CD14-positive monocyte (primary cell): ENCODE measurements around the gene CCDC182. TPM values are rescaled to one million over a fixed set of nuclear protein-coding genes. Genes with fewer than 3 reads are reported as not detected.

Experiments used
- DNase-seq, 3 donors: peaks; one replicate each; pipeline ENCODE4 v3.0.0-alpha.2; 2011 to 2022
- H2AFZ ChIP-seq: 2 replicates; pipeline ENCODE4 v1.6.0; 2012; ENCODE audit warnings: mild to moderate bottlenecking, low read depth, low read length, inconsistent platforms; ENCODE audit not compliant: insufficient read depth, poor library complexity, severe bottlenecking
- H3K27ac ChIP-seq, 2 donors: 1 replicate in 1 of 2; 2 replicates in 1 of 2; pipeline ENCODE4 v1.5.1; 2012 to 2013; ENCODE audit warnings: low read length in 2 of 2, control low read depth in 1 of 2, inconsistent platforms in 1 of 2, low read depth in 1 of 2, mild to moderate bottlenecking in 1 of 2
- H3K27me3 ChIP-seq, 2 donors: one replicate each; pipeline versions ENCODE4 v1.6.0 to v1.6.1; 2011 to 2013; ENCODE audit warnings: low read length in 2 of 2; ENCODE audit not compliant: control insufficient read depth in 2 of 2, insufficient read depth in 2 of 2
- H3K36me3 ChIP-seq, 2 donors: replicated peaks in 1 of 2; 1 replicate in 1 of 2; 2 replicates in 1 of 2; pipeline versions ENCODE4 v1.5.1 to v1.6.1; 2012 to 2013; ENCODE audit warnings: low read length in 2 of 2, control low read depth in 1 of 2, inconsistent platforms in 1 of 2, mild to moderate bottlenecking in 1 of 2; ENCODE audit not compliant: insufficient read depth in 2 of 2, control insufficient read depth in 1 of 2
- H3K4me1 ChIP-seq, 2 donors: 1 replicate in 1 of 2; 2 replicates in 1 of 2; pipeline versions ENCODE4 v1.5.1 to v1.6.1; 2012 to 2013; ENCODE audit warnings: low read length in 2 of 2, control low read depth in 1 of 2, inconsistent platforms in 1 of 2, mild to moderate bottlenecking in 1 of 2, moderate library complexity in 1 of 2; ENCODE audit not compliant: insufficient read depth in 2 of 2, control insufficient read depth in 1 of 2
- H3K4me2 ChIP-seq: replicated peaks from 2 replicates; pipeline ENCODE3; 2012; ENCODE audit warnings: low read length, moderate library complexity, mild to moderate bottlenecking; ENCODE audit not compliant: poor library complexity, severe bottlenecking; ENCODE audit errors: extremely low read depth
- H3K4me3 ChIP-seq, 3 experiments: fragments of 200-600 bp in 1 of 3; sonication (generic) in 1 of 3; replicated peaks in 1 of 3; 1 replicate in 2 of 3; 2 replicates in 1 of 3; pipeline ENCODE4 v1.5.1; 2011 to 2013; ENCODE audit warnings: low read length in 3 of 3, mild to moderate bottlenecking in 3 of 3, control low read depth in 2 of 3, low read depth in 2 of 3, inconsistent platforms in 1 of 3, moderate library complexity in 1 of 3
- H3K79me2 ChIP-seq: 2 replicates; pipeline ENCODE4 v1.6.0; 2012; ENCODE audit warnings: mild to moderate bottlenecking, control low read depth, inconsistent platforms, low read length, moderate library complexity; ENCODE audit not compliant: insufficient read depth
- H3K9ac ChIP-seq: 2 replicates; pipeline ENCODE4 v1.6.0; 2017; ENCODE audit warnings: low read length, mild to moderate bottlenecking; ENCODE audit not compliant: insufficient read depth, poor library complexity, severe bottlenecking
- H3K9me3 ChIP-seq, 2 donors: replicated peaks in 1 of 2; 1 replicate in 1 of 2; 2 replicates in 1 of 2; pipeline versions ENCODE4 v1.5.1 to v1.6.1; 2012 to 2013; ENCODE audit warnings: low read length in 2 of 2, control low read depth in 1 of 2; ENCODE audit not compliant: control insufficient read depth in 1 of 2, insufficient read depth in 1 of 2
- H4K20me1 ChIP-seq: 2 replicates; pipeline ENCODE4 v1.6.0; 2012; ENCODE audit warnings: mild to moderate bottlenecking, low read length, control low read depth, moderate library complexity; ENCODE audit not compliant: insufficient read depth
- H3K27ac Mint-ChIP-seq, 7 donors: one replicate each; pipeline ENCODE4 v1.8.0; 2020; ENCODE audit warnings: mild to moderate bottlenecking in 7 of 7, mixed read lengths in 7 of 7, moderate library complexity in 6 of 7, inconsistent platforms in 2 of 7
- H3K27me3 Mint-ChIP-seq, 3 donors: one replicate each; pipeline ENCODE4 v1.8.0; 2021 to 2022; ENCODE audit warnings: low read depth in 3 of 3, mild to moderate bottlenecking in 3 of 3, mixed read lengths in 3 of 3, moderate library complexity in 3 of 3, inconsistent platforms in 1 of 3
- H3K36me3 Mint-ChIP-seq, 2 donors: one replicate each; pipeline ENCODE4 v1.8.0; 2020; ENCODE audit warnings: mixed read lengths in 2 of 2, inconsistent platforms in 1 of 2, mild to moderate bottlenecking in 1 of 2
- H3K4me1 Mint-ChIP-seq: one replicate; pipeline ENCODE4 v1.8.0; 2020; ENCODE audit warnings: mild to moderate bottlenecking, mixed read lengths
- H3K4me3 Mint-ChIP-seq, 2 donors: one replicate each; pipeline ENCODE4 v1.8.0; 2020; ENCODE audit warnings: mild to moderate bottlenecking in 2 of 2, mixed read lengths in 2 of 2, moderate library complexity in 1 of 2
- H3K9me3 Mint-ChIP-seq, 7 donors: one replicate each; pipeline ENCODE4 v1.8.0; 2020 to 2022; ENCODE audit warnings: mixed read lengths in 7 of 7, mild to moderate bottlenecking in 6 of 7, moderate library complexity in 6 of 7, inconsistent platforms in 2 of 7
- WGBS: methylation state at CpG from one replicate; pipeline ENCODE4 v1.1.5; 2013; ENCODE audit warnings: missing lambda C conversion rate; ENCODE audit not compliant: insufficient coverage; 5-methylcytosine and 5-hydroxymethylcytosine counted together
- intact Hi-C, 2 donors: fragments of 100-400 bp; cut with micrococcal nuclease; formaldehyde crosslinking; loops; one replicate each; pipeline versions ENCODE4 v1.15.0 to v1.15.1; 2023
- polyA plus RNA-seq, 3 donors: library from polyadenylated mRNA; depleted of rRNA in 1 of 3; unstranded in 2 of 3; stranded (reverse) in 1 of 3; fragments of 300-500 nt in 2 of 3; fragments of >200 nt in 1 of 3; fragmentation: Illumina TruSeq in 2 of 3; gene quantifications; 1 replicate in 2 of 3; 2 replicates in 1 of 3; pipeline ENCODE4 v1.2.3, GENCODE V29; 2012 to 2021
- TF ChIP-seq, protein P1 (sequence below): fragments of 200-600 bp; IDR thresholded peaks from one replicate; pipeline ENCODE4 v1.8.0; 2022; ENCODE audit warnings: antibody characterized with exemption, mild to moderate bottlenecking

CCDC182 gene
- polyA plus RNA-seq, 3 donors = not detected

DNA sequence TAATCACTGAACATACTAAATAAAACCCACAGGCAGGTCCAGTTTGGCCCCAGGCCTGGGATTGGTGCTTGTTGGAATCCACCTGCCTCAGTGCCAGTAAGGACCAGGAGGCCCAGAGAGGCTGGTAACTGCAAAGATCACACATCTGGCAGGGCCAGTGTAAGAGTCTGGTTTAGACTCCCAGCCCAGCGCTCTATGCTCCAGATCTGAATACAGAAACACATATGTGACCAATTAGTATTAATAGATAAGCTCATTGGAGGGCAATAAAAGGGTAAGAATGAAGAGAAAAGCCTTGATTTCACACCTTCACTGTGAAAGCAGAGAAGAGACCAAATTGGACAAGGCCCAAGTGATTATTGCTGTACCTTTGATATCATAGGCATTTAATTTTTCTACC lies 13.6 kb upstream of the CCDC182 start:
- TF ChIP-seq, protein P1, sequence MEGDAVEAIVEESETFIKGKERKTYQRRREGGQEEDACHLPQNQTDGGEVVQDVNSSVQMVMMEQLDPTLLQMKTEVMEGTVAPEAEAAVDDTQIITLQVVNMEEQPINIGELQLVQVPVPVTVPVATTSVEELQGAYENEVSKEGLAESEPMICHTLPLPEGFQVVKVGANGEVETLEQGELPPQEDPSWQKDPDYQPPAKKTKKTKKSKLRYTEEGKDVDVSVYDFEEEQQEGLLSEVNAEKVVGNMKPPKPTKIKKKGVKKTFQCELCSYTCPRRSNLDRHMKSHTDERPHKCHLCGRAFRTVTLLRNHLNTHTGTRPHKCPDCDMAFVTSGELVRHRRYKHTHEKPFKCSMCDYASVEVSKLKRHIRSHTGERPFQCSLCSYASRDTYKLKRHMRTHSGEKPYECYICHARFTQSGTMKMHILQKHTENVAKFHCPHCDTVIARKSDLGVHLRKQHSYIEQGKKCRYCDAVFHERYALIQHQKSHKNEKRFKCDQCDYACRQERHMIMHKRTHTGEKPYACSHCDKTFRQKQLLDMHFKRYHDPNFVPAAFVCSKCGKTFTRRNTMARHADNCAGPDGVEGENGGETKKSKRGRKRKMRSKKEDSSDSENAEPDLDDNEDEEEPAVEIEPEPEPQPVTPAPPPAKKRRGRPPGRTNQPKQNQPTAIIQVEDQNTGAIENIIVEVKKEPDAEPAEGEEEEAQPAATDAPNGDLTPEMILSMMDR = no peak
- Histone ChIP-seq H3K36me3 (no peaks in the 10 kb centered on the region), H2AFZ (no peak overlapping the region), H3K4me3 (no peak overlapping the region), H3K27me3 (no peaks in the 10 kb centered on the region), H3K79me2 (no peaks in the 10 kb centered on the region), H3K9ac (no peak overlapping the region), H3K4me2 (no peak overlapping the region), H3K27ac (no peak overlapping the region), H3K9me3 (no peaks in the 10 kb centered on the region), H4K20me1 (no peaks in the 10 kb centered on the region), H3K4me1 (no peaks in the 10 kb centered on the region)
- DNase-seq = no peak
- Mint-ChIP-seq H3K9me3 (no peaks in the 10 kb centered on the region), H3K4me1 (no peaks in the 10 kb centered on the region), H3K36me3 (no peaks in the 10 kb centered on the region), H3K4me3 (no peak overlapping the region), H3K27me3 (peaks cover 2 to 9% (median 4%) of the 10 kb centered on the region in 3 donors), H3K27ac (no peak overlapping the region)
- no CpG with 5 or more reads among the region's 1 CpG for WGBS
- intact Hi-C loops = no loop called here

DNA sequence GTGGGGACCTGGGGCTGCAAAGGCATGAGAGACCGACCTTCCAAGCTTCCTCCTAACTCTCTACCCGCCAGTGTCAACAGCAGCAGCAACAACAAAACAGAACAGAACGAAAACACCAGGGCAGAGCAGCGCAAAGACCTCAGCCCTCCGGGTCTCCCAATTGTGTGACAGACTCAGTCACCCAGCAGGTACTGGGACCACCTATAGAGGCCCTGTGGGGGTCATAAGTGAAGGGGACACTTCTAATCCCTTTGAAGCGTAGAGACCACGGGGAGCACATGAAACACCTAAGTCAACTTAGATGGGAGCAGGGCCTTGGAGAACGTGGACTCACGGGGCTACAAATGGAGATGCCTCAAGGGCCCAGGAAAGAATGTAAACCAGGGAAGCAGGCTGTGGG lies 12.6 kb upstream of the CCDC182 start:
- Histone ChIP-seq H3K4me2 (no peak overlapping the region), H3K4me1 (no peaks in the 10 kb centered on the region), H3K9ac (no peak overlapping the region), H3K9me3 (no peaks in the 10 kb centered on the region), H3K4me3 (no peak overlapping the region), H3K27ac (no peak overlapping the region), H3K79me2 (no peaks in the 10 kb centered on the region), H3K27me3 (no peaks in the 10 kb centered on the region), H4K20me1 (no peaks in the 10 kb centered on the region), H3K36me3 (no peaks in the 10 kb centered on the region), H2AFZ (no peak overlapping the region)
- Mint-ChIP-seq H3K4me1 (no peaks in the 10 kb centered on the region), H3K4me3 (no peak overlapping the region), H3K27me3 (peaks cover 2 to 9% (median 4%) of the 10 kb centered on the region in 3 donors), H3K36me3 (no peaks in the 10 kb centered on the region), H3K27ac (no peak overlapping the region), H3K9me3 (no peaks in the 10 kb centered on the region)
- DNase-seq = no peak
- 92% methylated on average over 2 of the region's 9 CpGs for WGBS
- intact Hi-C loops = no loop called here
- TF ChIP-seq, protein P1 = no peak
